ENCODE measurements around the gene NAALADL2.

Gene NAALADL2

DNA sequence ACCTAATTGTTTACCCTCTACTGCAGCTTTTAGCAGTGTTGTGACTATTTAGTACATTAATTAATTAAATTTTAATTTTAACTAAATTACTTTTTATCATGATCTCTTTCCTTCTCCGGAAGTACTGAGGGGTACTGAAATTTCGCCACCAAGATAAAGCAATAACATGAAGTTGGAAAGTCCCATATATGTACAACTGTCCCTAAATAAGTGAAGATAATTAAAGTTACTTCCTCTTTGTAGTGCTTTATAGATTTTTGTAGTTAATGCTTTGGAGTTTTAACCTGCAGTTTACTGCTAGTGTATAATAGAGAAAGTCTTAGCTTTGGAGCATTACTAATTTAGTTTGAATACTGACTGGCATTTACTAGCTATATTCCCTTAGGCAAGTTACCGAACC is 325.3 kb downstream of the NAALADL2 start:
- Histone ChIP-seq H3K36me3 (no peaks in the 10 kb centered on the region), H3K27ac (no peak overlapping the region), H3K4me3 (no peak overlapping the region), H3K9me3 (no peaks in the 10 kb centered on the region), H3K4me1 (no peaks in the 10 kb centered on the region), H3K27me3 (no peaks in the 10 kb centered on the region)
- intact Hi-C loops (cut with DNase I; ENCODE audit: low total_unique reads): no loop called here
- DNase-seq: no peak
- no peak for TF ChIP-seq CTCF (IDR thresholded peaks at IDR 0.05)

DNA sequence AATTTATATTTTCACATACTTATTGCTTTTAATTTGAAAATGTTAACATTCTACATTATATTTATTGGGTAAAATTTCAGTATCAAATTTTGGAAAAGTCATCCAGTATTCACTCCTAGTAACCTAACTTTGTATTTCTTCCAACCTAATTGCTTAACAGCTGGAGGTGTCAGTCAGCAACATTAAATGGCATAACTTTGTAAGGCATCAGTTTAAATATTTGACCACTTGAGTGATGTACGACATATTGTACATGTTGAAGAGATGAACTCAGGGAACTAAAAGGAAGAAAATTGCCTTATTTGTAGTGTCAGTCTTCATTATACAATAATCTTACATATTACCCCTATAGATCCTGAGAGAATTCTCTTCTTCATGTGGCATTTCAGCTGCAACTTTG is 326.8 kb downstream of the NAALADL2 start:
- DNase-seq: no peak
- no peak for TF ChIP-seq CTCF (IDR thresholded peaks at IDR 0.05)
- H3K9me3 ChIP-seq: no peaks in the 10 kb centered on the region
- no peak overlapping the region for H3K27ac ChIP-seq
- H3K27me3 ChIP-seq: no peaks in the 10 kb centered on the region
- intact Hi-C loops (cut with DNase I; ENCODE audit: low total_unique reads): no loop called here
- no peaks in the 10 kb centered on the region for H3K36me3 ChIP-seq
- H3K4me1 ChIP-seq: no peaks in the 10 kb centered on the region
- H3K4me3 ChIP-seq: no peak overlapping the region

GRCh38 chr3:175186511-175186910 is 327.4 kb downstream of the NAALADL2 start:
- no peaks in the 10 kb centered on the region for H3K4me1 ChIP-seq
- no peak overlapping the region for H3K27ac ChIP-seq
- no peak overlapping the region for H3K4me3 ChIP-seq
- H3K36me3 ChIP-seq: no peaks in the 10 kb centered on the region
- intact Hi-C loops (cut with DNase I; ENCODE audit: low total_unique reads): no loop called here
- no peaks in the 10 kb centered on the region for H3K9me3 ChIP-seq
- H3K27me3 ChIP-seq: no peaks in the 10 kb centered on the region
- no peak for TF ChIP-seq CTCF (IDR thresholded peaks at IDR 0.05)
- DNase-seq: no peak

DNA sequence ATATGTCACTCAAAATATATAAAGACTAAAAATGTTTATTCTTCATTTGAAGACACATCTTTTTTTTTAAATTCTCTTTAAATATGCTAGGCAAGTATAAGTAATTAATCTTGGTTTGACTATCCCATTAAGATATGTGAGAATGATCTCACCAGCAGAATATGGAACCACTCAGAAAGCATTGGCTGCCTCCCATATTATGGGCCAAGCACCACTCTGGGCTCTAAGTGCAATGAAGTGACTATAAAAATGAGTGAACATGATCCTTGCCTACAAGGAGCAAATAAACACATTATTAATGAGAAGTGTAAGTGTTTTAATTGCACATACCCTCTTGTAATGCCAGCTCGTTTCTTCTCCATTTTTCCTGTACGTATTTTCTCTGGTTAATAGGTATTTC is 328.5 kb downstream of the NAALADL2 start:
- Histone ChIP-seq H3K27me3 (no peaks in the 10 kb centered on the region), H3K9me3 (no peaks in the 10 kb centered on the region), H3K27ac (no peak overlapping the region), H3K4me1 (peaks cover 0 to 4% (median 0%) of the 10 kb centered on the region in 4 donors), H3K36me3 (no peaks in the 10 kb centered on the region), H3K4me3 (no peak overlapping the region)
- intact Hi-C loops (cut with DNase I; ENCODE audit: low total_unique reads): no loop called here
- TF ChIP-seq CTCF (IDR thresholded peaks at IDR 0.05): no peak
- DNase-seq: no peak

GRCh38 chr3:175192536-175192935 is 333.4 kb downstream of the NAALADL2 start:
- Histone ChIP-seq H3K9me3 (peaks cover 0 to 7% (median 0%) of the 10 kb centered on the region in 3 donors), H3K27ac (no peak overlapping the region), H3K4me3 (no peak overlapping the region), H3K27me3 (no peaks in the 10 kb centered on the region), H3K36me3 (no peaks in the 10 kb centered on the region), H3K4me1 (peaks cover 0 to 21% (median 0%) of the 10 kb centered on the region in 4 donors)
- DNase-seq: no peak
- intact Hi-C loops (cut with DNase I; ENCODE audit: low total_unique reads): no loop called here
- no peak for TF ChIP-seq CTCF (IDR thresholded peaks at IDR 0.05)

Data from tibial artery (tissue), 4 donors.